T-helper 22 cell (primary cell): ENCODE measurements around the gene NFE2.
A peak's percentile ranks its signal among the peaks of the same experiment; 100 is the strongest.
"Not testable (repeated sequence)": the region's sequence is repeated elsewhere in the genome, so short reads cannot be mapped to it uniquely, and the experiment has no call there.

Experiments used
- DNase-seq: peaks from one replicate; pipeline ENCODE4 v3.0.0-alpha.2; 2020; ENCODE audit warnings: low read depth

NFE2 gene

GRCh38 chr12:54300732-54301427, at the start of gene NFE2:
NFE2 (minus strand) TSS chr12:54301015; CDS start chr12:54295248, 5,767 bp downstream.
- no peak for DNase-seq

DNA sequence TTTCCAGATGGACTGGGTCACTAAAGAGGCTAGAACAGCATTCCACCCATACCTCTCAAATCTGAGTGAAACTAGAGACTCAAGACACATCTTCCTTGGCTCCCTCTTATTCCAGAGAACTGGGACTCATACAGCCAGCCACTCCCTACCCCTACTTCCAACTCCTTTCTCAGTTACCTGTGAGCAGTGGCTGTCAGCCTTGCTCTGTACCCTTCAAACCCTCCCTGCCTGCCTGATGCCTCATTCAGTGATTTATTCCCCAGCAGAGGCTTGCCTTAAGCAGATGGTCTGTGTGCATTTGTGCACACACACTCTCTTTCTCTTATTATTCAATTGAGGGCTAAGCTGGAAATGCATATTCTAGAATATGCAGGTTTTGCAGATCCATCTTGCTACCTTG, 48.9 kb upstream of the NFE2 start:
- no peak for DNase-seq

DNA sequence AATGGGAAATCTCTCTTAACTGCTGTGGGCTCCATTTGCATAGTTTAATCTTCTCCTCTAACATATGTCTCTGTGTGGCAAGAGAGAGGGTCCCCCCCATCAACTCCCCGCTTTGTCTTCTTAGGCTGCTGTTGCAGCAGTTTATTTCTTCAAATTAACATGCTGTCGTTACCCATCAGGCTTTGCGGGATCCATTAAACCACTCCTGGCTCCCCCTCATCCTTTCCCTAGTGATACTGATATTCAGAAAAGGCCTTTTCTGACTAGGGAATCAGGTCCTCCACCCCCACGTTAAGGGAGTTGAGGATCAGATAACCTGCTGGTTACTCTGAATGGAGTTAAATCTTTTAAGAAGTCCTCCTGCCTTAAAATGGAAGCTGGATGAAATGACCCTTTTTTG, 48.2 kb upstream of the NFE2 start:
- no peak for DNase-seq

- no peak for DNase-seq
Observed at GRCh38 chr12:54341378-54342300, 40.8 kb upstream of the NFE2 start.

DNA sequence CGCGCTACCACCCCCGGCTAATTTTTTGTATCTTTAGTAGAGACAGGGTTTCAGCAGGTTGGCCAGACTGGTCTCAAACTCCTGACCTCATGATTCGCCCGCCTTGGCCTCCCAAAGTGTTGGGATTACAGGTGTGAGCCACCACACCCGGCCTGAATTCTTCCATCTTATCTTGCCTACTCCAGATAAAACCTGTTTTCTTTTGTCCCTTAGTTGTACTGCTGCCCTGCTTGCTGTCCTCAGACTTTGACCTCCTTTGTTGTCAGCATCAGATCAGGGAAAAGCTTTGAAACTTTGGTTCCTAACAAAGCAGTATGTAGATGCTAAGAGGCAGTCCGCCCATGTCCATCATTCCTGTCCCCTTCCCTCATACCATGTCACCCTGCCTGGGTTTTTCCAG, 40.0 kb upstream of the NFE2 start:
- DNase-seq = no peak

- no peak for DNase-seq
Observed at GRCh38 chr12:54338698-54339296, 38.0 kb upstream of the NFE2 start.

- no peak for DNase-seq
Observed at GRCh38 chr12:54337854-54338650, 37.2 kb upstream of the NFE2 start.

GRCh38 chr12:54337280-54337842, 36.5 kb upstream of the NFE2 start:
- no peak for DNase-seq

DNA sequence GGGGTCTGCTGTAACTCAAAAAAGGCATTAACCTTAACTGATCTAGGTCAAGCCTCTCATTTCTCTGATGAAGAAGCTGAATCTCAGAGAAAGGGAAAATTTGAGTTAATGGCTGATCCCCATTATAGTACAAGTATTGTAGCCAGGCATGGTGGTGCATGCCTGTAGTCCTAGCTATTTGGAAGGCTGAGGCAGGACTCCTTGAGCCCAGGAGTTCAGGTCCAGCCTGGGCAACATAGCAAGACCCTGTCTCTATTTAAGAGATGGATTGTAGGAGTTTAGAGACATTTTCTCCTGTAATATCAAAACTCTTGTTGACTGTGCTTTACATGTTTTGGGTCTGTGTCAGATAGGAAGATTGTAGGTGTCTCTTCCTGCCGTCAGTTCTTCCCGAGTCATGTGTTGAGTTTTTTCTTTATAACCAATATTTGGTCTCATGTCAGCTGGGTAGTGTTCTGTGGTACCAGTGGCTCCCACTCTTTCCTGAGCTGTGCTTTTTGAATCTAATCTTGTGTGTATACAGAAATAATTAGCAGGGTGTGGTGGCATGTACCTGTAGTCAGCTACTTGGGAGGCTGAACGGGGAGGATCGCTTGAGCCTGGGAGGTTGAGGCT, 32.7 kb upstream of the NFE2 start:
- DNase-seq = no peak

- DNase-seq = no peak
Observed at GRCh38 chr12:54331461-54331860, 30.6 kb upstream of the NFE2 start.

GRCh38 chr12:54330442-54330841, 29.6 kb upstream of the NFE2 start:
- DNase-seq = no peak

DNA sequence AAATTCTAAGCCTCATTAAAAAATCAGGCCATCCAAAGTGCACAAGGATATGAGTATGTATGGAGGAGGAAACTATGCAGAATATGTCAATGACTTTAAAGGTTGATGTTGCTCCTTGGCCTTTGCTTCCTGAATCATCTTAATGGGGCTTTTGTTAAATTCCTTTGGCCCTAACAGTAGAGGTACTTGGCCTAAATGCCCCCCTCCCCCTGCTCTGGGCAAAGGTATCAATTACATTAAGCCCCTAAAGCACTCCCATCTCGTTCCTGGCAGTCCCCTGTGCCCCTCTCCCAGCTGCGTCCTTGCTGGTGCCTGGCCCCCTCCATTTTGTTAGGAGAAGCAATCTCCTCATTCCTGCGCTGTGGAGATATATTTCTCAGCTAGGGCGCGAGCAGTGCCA, 28.9 kb upstream of the NFE2 start:
- no peak for DNase-seq

DNA sequence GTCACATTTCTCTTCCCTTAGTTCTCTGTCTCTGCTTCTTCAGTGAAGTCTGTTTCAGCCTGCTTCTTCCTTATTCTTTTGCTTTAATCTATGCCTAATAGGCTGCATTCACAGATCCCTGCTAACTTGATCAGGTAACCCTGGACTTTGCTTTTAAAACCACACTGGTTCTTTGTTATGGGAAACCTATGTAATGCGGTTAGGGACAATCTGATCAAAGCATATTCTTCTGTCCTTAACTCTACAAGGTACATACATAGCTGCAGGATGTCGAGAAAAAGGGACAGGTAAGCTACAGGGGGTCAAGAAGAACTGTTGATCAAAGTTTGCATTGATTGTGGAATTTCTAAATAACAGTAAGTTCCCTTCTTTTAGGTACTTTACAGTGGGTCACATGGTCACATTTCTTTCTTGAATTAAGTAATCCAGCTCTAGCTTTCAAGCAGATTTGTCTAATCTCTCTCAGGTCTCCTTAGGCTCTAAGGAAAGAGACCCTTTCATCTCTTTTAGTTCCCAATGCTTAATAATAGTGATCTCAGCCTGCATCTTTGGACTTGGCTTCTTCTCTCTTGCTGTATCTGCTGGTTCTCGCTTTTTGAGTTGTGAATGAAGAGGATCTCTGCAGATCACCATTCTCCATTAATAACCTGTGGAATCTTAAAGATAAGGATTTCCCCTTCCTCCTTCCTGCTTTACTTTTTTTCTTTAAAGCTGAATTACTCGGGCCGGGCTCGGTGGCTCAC, 28.0 kb upstream of the NFE2 start:
- DNase-seq = no peak

GRCh38 chr12:54325442-54326109, 24.8 kb upstream of the NFE2 start:
- not testable (repeated sequence) for DNase-seq

DNA sequence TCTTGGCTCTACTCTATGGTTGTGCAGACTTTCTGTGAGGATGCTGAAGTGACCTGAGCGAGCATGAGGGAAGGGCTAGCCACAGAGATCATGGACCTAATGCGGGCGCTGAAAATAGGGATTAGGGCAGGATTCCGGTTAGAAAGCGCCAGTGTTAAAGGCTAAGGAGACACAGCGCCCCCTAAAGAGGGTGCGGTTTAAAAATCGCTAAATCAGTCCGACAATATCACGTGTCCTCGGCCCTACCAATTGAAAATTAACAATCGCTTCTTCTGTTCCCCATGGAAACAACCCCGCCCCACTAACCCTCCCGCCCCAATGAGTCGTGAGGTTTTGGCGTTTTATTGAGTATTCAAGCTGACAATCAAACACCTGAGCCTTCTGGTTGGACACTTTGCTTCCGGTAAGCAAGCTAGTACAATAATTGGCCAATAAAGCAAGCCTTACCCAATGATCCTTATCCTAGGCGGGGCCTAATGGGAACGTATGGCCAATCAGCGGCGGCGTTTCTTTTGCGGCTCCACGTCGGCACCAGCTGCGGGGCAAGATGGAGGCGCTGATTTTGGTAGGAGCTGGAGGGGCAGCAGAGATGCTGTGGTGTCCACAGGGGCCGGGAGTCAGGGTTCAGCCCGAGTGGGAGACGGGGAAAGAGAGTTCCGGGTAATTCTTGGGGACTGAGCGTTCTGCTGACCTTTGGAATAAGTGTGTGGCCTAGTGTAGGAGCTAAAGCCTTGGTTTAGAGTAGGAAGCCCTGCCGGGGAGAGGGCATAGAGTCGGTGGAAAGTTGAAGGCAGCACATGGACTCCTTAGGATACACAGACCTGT, 24.0 kb upstream of the NFE2 start, which contains the start of gene COPZ1:
Gene COPZ1, plus strand, starts transcription at position 515 of the 825 bp plus-strand sequence. Its CDS starts 33 bp downstream, at position 548.
- peak; percentile 90 for DNase-seq

GRCh38 chr12:54321363-54321762, 20.5 kb upstream of the NFE2 start:
- DNase-seq = no peak

DNA sequence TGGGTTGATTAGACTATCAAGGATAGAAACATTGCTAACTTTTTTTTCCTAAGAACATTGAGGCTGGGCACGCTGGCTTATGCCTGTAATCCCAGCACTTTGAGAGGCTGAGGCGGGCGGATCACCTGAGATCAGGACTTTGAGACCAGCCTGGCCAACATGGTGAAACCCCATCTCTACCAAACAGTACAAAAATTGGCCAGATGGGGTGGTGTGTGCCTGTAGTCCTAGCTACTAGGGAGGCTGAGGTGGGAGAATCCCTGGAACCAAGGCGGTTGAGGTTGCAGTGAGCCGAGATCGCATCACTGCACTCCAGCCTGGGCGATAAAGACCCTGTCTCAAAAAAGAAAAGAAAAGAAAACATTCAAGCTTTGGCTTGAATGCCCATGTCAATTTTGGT, 11.5 kb upstream of the NFE2 start:
- not testable (repeated sequence) for DNase-seq

DNA sequence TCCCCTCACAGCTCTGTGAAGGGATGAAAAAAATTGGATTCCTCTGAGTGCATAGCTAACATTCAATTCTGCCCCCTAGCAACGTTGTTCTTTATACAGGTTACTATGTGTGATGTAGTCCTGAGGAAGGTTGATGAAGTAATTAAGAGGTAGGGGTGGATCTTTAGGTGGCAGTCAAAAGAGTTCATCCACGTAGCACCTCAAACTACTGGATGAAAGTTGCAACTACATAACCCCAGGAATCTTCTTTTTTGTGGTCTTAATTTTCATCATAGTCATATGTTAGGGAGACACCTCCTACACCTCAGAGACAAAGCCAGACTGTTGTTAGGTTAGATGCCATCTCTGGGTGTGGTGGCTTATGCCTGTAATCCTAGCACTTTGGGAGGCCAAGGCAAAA, 10.2 kb upstream of the NFE2 start:
- no peak for DNase-seq
